ENCODE results near the gene L1CAM. TPM values are rescaled to one million over a fixed set of nuclear protein-coding genes. Genes with fewer than 3 reads are reported as not detected.

The L1CAM gene
- total RNA-seq, 1 donor from 2014 or later: 122 TPM

- TF ChIP-seq CTCF (IDR thresholded peaks at IDR 0.05; ENCODE audit: insufficient read depth, low read length, poor library complexity, severe bottlenecking): no peak
- no peak for DNase-seq (ENCODE audit: low read depth)
- H3K27me3 ChIP-seq (ENCODE audit: control insufficient read depth, insufficient read depth, low read length): no peaks in the 10 kb centered on the region
- H3K36me3 ChIP-seq (ENCODE audit: control insufficient read depth, insufficient read depth, low read length): peaks cover 1% of the 10 kb centered on the region
- H3K4me3 ChIP-seq (ENCODE audit: low read depth, low read length): no peak overlapping the region
Observed at GRCh38 chrX:153868576-153869472, 17.1 kb downstream of the L1CAM start.

- Histone ChIP-seq H3K27me3 (ENCODE audit: control insufficient read depth, insufficient read depth, low read length) (no peaks in the 10 kb centered on the region), H3K36me3 (ENCODE audit: control insufficient read depth, insufficient read depth, low read length) (peaks cover 1% of the 10 kb centered on the region), H3K4me3 (ENCODE audit: low read depth, low read length) (no peak overlapping the region)
- no peak for DNase-seq (ENCODE audit: low read depth)
- TF ChIP-seq CTCF (IDR thresholded peaks at IDR 0.05; ENCODE audit: insufficient read depth, low read length, poor library complexity, severe bottlenecking): no peak
Observed at GRCh38 chrX:153867671-153868070, 18.3 kb downstream of the L1CAM start.

- DNase-seq (ENCODE audit: low read depth): no peak
- TF ChIP-seq CTCF (IDR thresholded peaks at IDR 0.05; ENCODE audit: insufficient read depth, low read length, poor library complexity, severe bottlenecking): no peak
- Histone ChIP-seq H3K27me3 (ENCODE audit: control insufficient read depth, insufficient read depth, low read length) (no peaks in the 10 kb centered on the region), H3K36me3 (ENCODE audit: control insufficient read depth, insufficient read depth, low read length) (peaks cover 1% of the 10 kb centered on the region), H3K4me3 (ENCODE audit: low read depth, low read length) (no peak overlapping the region)
Observed at GRCh38 chrX:153867139-153867538, 18.8 kb downstream of the L1CAM start.

GRCh38 chrX:153866302-153867019, 19.5 kb downstream of the L1CAM start:
- no peak for DNase-seq (ENCODE audit: low read depth)
- TF ChIP-seq CTCF (IDR thresholded peaks at IDR 0.05; ENCODE audit: insufficient read depth, low read length, poor library complexity, severe bottlenecking): no peak
- Histone ChIP-seq H3K4me3 (ENCODE audit: low read depth, low read length) (no peak overlapping the region), H3K27me3 (ENCODE audit: control insufficient read depth, insufficient read depth, low read length) (no peaks in the 10 kb centered on the region), H3K36me3 (ENCODE audit: control insufficient read depth, insufficient read depth, low read length) (peaks cover 1% of the 10 kb centered on the region)

GRCh38 chrX:153865685-153866084, 20.3 kb downstream of the L1CAM start:
- TF ChIP-seq CTCF (IDR thresholded peaks at IDR 0.05; ENCODE audit: insufficient read depth, low read length, poor library complexity, severe bottlenecking): no peak
- DNase-seq (ENCODE audit: low read depth): no peak

More at GRCh38 chrX:153865685-153866084, 20.3 kb downstream of the L1CAM start:
- H3K27me3 ChIP-seq (ENCODE audit: control insufficient read depth, insufficient read depth, low read length): no peaks in the 10 kb centered on the region
- no peak overlapping the region for H3K4me3 ChIP-seq (ENCODE audit: low read depth, low read length)
- peaks cover 1% of the 10 kb centered on the region for H3K36me3 ChIP-seq (ENCODE audit: control insufficient read depth, insufficient read depth, low read length)
